ENCODE results near the gene FAM53A.

FAM53A gene

GRCh38 chr4:1593881-1594345, 90.2 kb downstream of the FAM53A start:
- no peak for TF ChIP-seq CTCF (IDR thresholded peaks at IDR 0.05)
- Mint-ChIP-seq H3K27me3 (ENCODE audit: low read depth, poor library complexity) (peaks cover 9% of the 10 kb centered on the region), H3K4me1 (peaks cover 26% of the 10 kb centered on the region), H3K36me3 (ENCODE audit: low read depth) (peaks cover 5% of the 10 kb centered on the region), H3K27ac (peak overlapping the region; percentile 77), H3K9me3 (peaks cover 30% of the 10 kb centered on the region), H3K4me3 (peak overlapping the region; percentile 3)
- DNase-seq = peak; percentile 44

GRCh38 chr4:1593458-1593857, 90.7 kb downstream of the FAM53A start:
- Mint-ChIP-seq H3K36me3 (ENCODE audit: low read depth) (peaks cover 5% of the 10 kb centered on the region), H3K9me3 (peaks cover 35% of the 10 kb centered on the region), H3K4me1 (peaks cover 23% of the 10 kb centered on the region), H3K27me3 (ENCODE audit: low read depth, poor library complexity) (peaks cover 13% of the 10 kb centered on the region), H3K4me3 (peak overlapping the region; percentile 3), H3K27ac (peak overlapping the region; percentile 77)
- TF ChIP-seq CTCF (IDR thresholded peaks at IDR 0.05) = no peak
- no peak for DNase-seq

GRCh38 chr4:1592709-1593417, 91.2 kb downstream of the FAM53A start:
- Mint-ChIP-seq H3K27ac (no peak overlapping the region), H3K36me3 (ENCODE audit: low read depth) (peaks cover 5% of the 10 kb centered on the region), H3K9me3 (peaks cover 41% of the 10 kb centered on the region), H3K27me3 (ENCODE audit: low read depth, poor library complexity) (peaks cover 19% of the 10 kb centered on the region), H3K4me3 (no peak overlapping the region), H3K4me1 (peaks cover 22% of the 10 kb centered on the region)
- no peak for DNase-seq
- TF ChIP-seq CTCF (IDR thresholded peaks at IDR 0.05) = no peak

GRCh38 chr4:1592068-1592708, 91.9 kb downstream of the FAM53A start:
- Mint-ChIP-seq H3K4me1 (peaks cover 22% of the 10 kb centered on the region), H3K4me3 (no peak overlapping the region), H3K27ac (no peak overlapping the region), H3K27me3 (ENCODE audit: low read depth, poor library complexity) (peaks cover 25% of the 10 kb centered on the region), H3K36me3 (ENCODE audit: low read depth) (peaks cover 5% of the 10 kb centered on the region), H3K9me3 (peaks cover 42% of the 10 kb centered on the region)
- no peak for TF ChIP-seq CTCF (IDR thresholded peaks at IDR 0.05)
- DNase-seq = no peak

- peaks cover 48% of the 10 kb centered on the region for H3K9me3 Mint-ChIP-seq
- H3K4me1 Mint-ChIP-seq = peaks cover 22% of the 10 kb centered on the region
- no peak for TF ChIP-seq CTCF (IDR thresholded peaks at IDR 0.05)
- no peak for DNase-seq
- H3K27ac Mint-ChIP-seq = no peak overlapping the region
- peaks cover 5% of the 10 kb centered on the region for H3K36me3 Mint-ChIP-seq (ENCODE audit: low read depth)
- H3K27me3 Mint-ChIP-seq (ENCODE audit: low read depth, poor library complexity) = peaks cover 31% of the 10 kb centered on the region
- H3K4me3 Mint-ChIP-seq = no peak overlapping the region
Measured at GRCh38 chr4:1591107-1591506, 93.0 kb downstream of the FAM53A start.

All from nephron progenitor cell (in vitro differentiated cells).